HG03432 (cell line): Measurements from ENCODE around the gene TUBB2A.
A peak's percentile ranks its signal among the peaks of the same experiment; 100 is the strongest.

ENCODE experiments used
- ATAC-seq: cut with Tn5 transposase; IDR thresholded peaks from one replicate; pipeline ENCODE4 v1.9.1; 2021; ENCODE audit warnings: mild to moderate bottlenecking, moderate library complexity; ENCODE audit not compliant: unreplicated experiment

The TUBB2A gene

DNA sequence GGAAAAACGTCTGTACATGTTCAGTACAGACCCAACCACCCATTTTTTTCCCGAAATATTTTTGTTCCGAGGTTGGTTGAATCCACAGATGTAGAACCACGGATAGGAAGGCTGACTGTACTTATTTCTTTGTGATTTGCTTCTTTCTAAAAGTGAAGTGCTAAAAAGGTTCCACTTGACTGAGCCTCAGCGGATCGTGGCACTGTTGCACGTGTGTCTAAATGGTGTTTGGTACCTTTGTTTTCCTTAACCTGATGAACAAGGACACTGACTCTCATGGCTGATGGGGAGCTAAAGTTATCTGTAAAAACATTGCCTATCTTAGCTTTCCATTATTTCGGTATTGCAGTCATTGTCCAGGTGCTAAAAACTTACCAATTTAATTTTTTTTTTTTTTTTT is 32.7 kb downstream of the TUBB2A start:
- no peak for ATAC-seq

GRCh38 chr6:3122823-3123182 is 34.5 kb downstream of the TUBB2A start:
- ATAC-seq = no peak

DNA sequence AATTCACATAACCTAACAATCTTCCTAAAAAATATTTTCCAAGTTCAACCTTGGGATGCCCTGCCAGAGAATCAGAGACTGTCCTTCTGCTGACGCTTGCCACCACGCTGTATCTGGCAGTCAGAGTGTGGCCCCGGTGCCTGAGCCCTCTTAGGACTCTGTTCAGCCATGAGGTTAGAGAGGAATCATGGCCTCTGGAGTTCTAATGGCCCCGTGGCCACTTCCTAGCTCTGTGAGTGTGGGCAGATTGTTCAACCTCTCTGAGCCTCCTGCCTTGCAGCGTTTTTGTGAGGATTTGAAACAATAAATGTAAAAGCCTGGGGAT is 36.6 kb downstream of the TUBB2A start:
- no peak for ATAC-seq

GRCh38 chr6:3119040-3119723 is 38.2 kb downstream of the TUBB2A start:
- ATAC-seq = peak; percentile 35

DNA sequence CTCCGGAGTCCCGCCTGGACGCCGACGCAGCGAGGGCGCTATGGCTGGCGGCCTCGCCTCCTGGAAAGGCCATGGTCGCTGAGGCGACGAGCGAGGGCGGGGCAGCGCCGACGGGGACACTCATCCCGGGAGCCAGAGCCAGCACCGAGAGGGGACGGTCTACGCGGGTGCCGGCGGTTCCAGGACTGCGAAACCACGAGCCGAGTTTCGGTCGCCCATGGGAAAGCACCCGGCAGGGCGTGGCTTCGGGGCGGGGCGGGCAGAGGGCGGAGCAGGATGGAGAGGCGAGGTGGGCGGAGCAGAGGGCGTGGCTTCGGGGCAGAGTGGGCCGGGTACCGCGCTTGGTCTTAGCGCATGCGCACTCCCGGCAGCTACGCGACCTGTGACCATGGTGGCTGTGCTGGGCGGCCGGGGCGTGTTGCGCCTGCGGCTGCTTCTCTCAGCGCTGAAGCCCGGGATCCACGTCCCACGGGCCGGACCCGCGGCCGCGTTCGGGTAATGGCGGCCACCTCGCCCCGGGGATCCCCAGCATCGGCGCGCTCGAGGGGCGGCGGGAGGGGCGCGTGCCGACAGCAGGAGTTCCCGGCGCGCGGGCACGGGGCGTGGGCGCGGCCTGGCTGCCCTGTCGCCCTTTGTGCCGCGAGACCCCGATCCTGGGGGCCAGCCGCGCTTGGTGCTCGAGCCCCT is 38.8 kb downstream of the TUBB2A start, which contains the start of gene BPHL:
Gene BPHL (plus strand): TSS at position 359 of the 687 bp plus-strand sequence. CDS start 30 bp downstream, at position 389.
- ATAC-seq = peak; percentile 94

DNA sequence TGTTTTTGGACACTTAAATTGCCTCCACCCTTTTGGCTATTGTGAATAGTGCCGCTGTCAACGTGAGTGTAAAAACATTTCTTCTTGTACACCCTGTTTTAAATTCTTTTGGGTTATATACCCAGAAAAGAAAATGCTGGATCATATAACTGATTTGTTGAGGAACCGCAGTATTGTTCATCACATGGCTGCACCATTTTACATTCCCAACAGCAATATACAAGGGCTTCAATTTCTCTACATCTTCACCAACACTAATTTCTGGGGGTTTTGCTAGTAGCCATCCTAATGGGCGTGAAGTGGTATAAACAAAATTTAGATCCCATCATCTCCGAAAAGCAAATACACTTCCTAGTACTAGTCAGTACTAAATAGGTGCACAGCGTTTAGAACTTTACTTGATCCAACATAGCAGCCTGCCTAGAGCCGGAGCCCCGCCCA is 39.4 kb downstream of the TUBB2A start:
- no peak for ATAC-seq

DNA sequence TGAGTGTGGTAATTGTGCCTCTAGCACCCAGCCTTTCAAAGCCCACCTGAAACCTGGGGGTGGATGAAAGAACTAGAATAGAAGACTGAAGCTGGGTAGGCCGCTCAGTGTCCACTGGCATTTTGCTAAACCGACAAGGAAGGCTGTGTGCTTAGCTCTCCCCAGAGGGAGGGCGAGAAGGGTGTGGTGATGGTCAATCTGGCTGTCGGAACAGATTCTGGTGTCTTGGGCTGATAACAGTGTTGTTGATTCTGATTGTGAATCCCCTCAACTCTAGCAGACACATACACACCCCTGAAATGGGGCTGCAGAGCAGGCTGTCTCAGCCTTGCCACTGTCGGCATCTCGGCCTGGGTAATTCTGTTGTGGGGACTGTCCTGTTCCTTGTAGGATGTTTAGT is 43.0 kb downstream of the TUBB2A start:
- no peak for ATAC-seq

GRCh38 chr6:3109761-3110160 is 47.6 kb downstream of the TUBB2A start:
- no peak for ATAC-seq

DNA sequence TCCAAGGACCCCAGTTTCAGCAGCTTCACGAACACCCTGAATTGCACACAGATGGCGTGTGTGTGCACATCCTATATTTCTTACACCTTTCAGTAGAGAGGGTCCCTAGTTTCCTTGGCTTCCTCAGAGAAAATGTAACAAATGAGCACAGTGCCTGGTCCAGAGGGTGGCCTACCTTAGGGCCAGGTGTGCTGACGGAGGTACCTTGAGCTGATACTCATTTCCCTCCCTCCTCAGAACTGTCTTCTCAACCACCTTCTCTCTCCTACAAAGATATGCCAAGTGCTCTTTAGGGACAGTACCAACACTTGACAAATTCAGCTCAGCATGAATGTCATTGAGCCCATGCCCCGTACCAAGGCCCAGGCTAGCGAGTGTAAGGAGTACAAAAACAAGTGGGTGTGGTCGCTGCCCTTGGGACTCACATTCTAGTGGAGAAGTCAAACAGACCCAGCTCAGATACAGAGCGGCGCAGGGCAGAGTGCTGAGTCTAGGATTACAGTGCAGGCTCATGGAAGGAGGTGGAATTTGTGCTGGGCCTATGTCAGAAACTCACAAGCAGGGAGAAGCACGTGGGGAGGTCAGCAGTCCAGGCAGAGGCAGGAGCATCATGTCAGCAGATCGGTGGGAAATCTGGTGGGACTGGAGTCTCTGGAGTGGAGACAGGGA is 48.5 kb downstream of the TUBB2A start:
- no peak for ATAC-seq
